ENCODE measurements around the gene ALX4. TPM values are rescaled to one million over a fixed set of nuclear protein-coding genes. Genes with fewer than 3 reads are reported as not detected.

The ALX4 gene
- total and polyA plus RNA-seq, 2 donors (not counting 1 experiment from before 2014, with no cell fraction given): not detected

- peaks cover 4% of the 10 kb centered on the region for H3K4me1 Mint-ChIP-seq
- Histone ChIP-seq H3K79me2 (ENCODE audit: control insufficient read depth, insufficient read depth, low read length) (no peaks in the 10 kb centered on the region), H2AFZ (ENCODE audit: insufficient read depth, low read depth, low read length, poor library complexity, severe bottlenecking) (no peak overlapping the region), H3K27me3 (replicated peaks in 1 of 4; ENCODE audit: control extremely low read depth in 1 of 4, control insufficient read depth in 3 of 4, insufficient read depth in 4 of 4, low read length in 3 of 4) (no peaks in the 10 kb centered on the region), H3K36me3 (replicated peaks in 1 of 2; ENCODE audit: control extremely low read depth in 1 of 2, control insufficient read depth in 1 of 2, extremely low read depth in 1 of 2, insufficient read depth in 2 of 2, low read length in 1 of 2) (peaks cover 0 to 2% of the 10 kb centered on the region in 2 experiments), H3K9ac (ENCODE audit: low read length) (no peak overlapping the region), H3K27ac (ENCODE audit: low read length in 2 of 2) (no peak overlapping the region), H4K20me1 (ENCODE audit: control insufficient read depth, insufficient read depth, low read length, poor library complexity, severe bottlenecking) (no peaks in the 10 kb centered on the region), H3K4me1 (ENCODE audit: control insufficient read depth in 2 of 2, insufficient read depth in 2 of 2, low read length in 2 of 2) (no peaks in the 10 kb centered on the region), H3K9me3 (ENCODE audit: control extremely low read depth in 1 of 3, control insufficient read depth in 2 of 3, insufficient read depth in 1 of 3, low read length in 2 of 3) (no peaks in the 10 kb centered on the region), H3K4me2 (replicated peaks; ENCODE audit: low read depth, low read length, poor library complexity, severe bottlenecking) (no peak overlapping the region), H3K4me3 (ENCODE audit: control extremely low read depth in 1 of 5, extremely low read depth in 1 of 5, insufficient read depth in 1 of 5, low read depth in 2 of 5, low read length in 4 of 5) (no peak overlapping the region)
- no peak overlapping the region for H3K27ac Mint-ChIP-seq
- no peak overlapping the region for H3K4me3 Mint-ChIP-seq
- no peaks in the 10 kb centered on the region for H3K9me3 Mint-ChIP-seq (ENCODE audit: insufficient read depth)
- ATAC-seq (ENCODE audit: low read depth) (no peak), DNase-seq (no peak)
- TF ChIP-seq CTCF (IDR thresholded peaks at IDR 0.05) (no peak), EZH2 (IDR thresholded peaks at IDR 0.05; ENCODE audit: borderline replicate concordance, insufficient read depth, low read depth, low read length, poor library complexity, severe bottlenecking) (no peak)
- POLR2A ChIA-PET: no interaction called here
- 63% methylated on average over 3 of the region's 4 CpGs for WGBS (ENCODE audit: insufficient coverage)
- CTCF ChIA-PET: no interaction called here
- intact Hi-C loops (cut with micrococcal nuclease): no loop called here
- H3K27me3 Mint-ChIP-seq: no peaks in the 10 kb centered on the region
These were observed 83.0 kb downstream of the ALX4 start for GRCh38 chr11:44226945-44227344.

GRCh38 chr11:44226490-44226889 lies 83.4 kb downstream of the ALX4 start:
- H3K36me3 ChIP-seq (replicated peaks in 1 of 2; ENCODE audit: control extremely low read depth in 1 of 2, control insufficient read depth in 1 of 2, extremely low read depth in 1 of 2, insufficient read depth in 2 of 2, low read length in 1 of 2): peaks cover 0 to 2% of the 10 kb centered on the region in 2 experiments
- H3K27ac ChIP-seq (ENCODE audit: low read length in 2 of 2): no peak overlapping the region
- no peaks in the 10 kb centered on the region for H3K27me3 Mint-ChIP-seq
- TF ChIP-seq CTCF (IDR thresholded peaks at IDR 0.05) (no peak), EZH2 (IDR thresholded peaks at IDR 0.05; ENCODE audit: borderline replicate concordance, insufficient read depth, low read depth, low read length, poor library complexity, severe bottlenecking) (no peak)
- DNase-seq: no peak
- no peak overlapping the region for H3K4me3 ChIP-seq (ENCODE audit: control extremely low read depth in 1 of 5, extremely low read depth in 1 of 5, insufficient read depth in 1 of 5, low read depth in 2 of 5, low read length in 4 of 5)
- no peaks in the 10 kb centered on the region for H3K79me2 ChIP-seq (ENCODE audit: control insufficient read depth, insufficient read depth, low read length)
- H3K4me3 Mint-ChIP-seq: no peak overlapping the region
- no peaks in the 10 kb centered on the region for H3K27me3 ChIP-seq (replicated peaks in 1 of 4; ENCODE audit: control extremely low read depth in 1 of 4, control insufficient read depth in 3 of 4, insufficient read depth in 4 of 4, low read length in 3 of 4)
- H3K9me3 ChIP-seq (ENCODE audit: control extremely low read depth in 1 of 3, control insufficient read depth in 2 of 3, insufficient read depth in 1 of 3, low read length in 2 of 3): no peaks in the 10 kb centered on the region
- H4K20me1 ChIP-seq (ENCODE audit: control insufficient read depth, insufficient read depth, low read length, poor library complexity, severe bottlenecking): no peaks in the 10 kb centered on the region
- H3K4me1 ChIP-seq (ENCODE audit: control insufficient read depth in 2 of 2, insufficient read depth in 2 of 2, low read length in 2 of 2): no peaks in the 10 kb centered on the region
- no peak overlapping the region for H3K4me2 ChIP-seq (replicated peaks; ENCODE audit: low read depth, low read length, poor library complexity, severe bottlenecking)
- POLR2A ChIA-PET: no interaction called here
- H3K27ac Mint-ChIP-seq: no peak overlapping the region
- peaks cover 4% of the 10 kb centered on the region for H3K4me1 Mint-ChIP-seq
- H2AFZ ChIP-seq (ENCODE audit: insufficient read depth, low read depth, low read length, poor library complexity, severe bottlenecking): no peak overlapping the region
- no peaks in the 10 kb centered on the region for H3K9me3 Mint-ChIP-seq (ENCODE audit: insufficient read depth)
- H3K9ac ChIP-seq (ENCODE audit: low read length): no peak overlapping the region
- ATAC-seq (ENCODE audit: low read depth): no peak
- CTCF ChIA-PET: no interaction called here
- intact Hi-C loops (cut with micrococcal nuclease): no loop called here
- 95% methylated on average over 2 of the region's 2 CpGs for WGBS (ENCODE audit: insufficient coverage)
